Measurements from ENCODE around the gene VPS29.
A peak's percentile ranks its signal among the peaks of the same experiment; 100 is the strongest.
"Not testable (repeated sequence)": the region's sequence is repeated elsewhere in the genome, so short reads cannot be mapped to it uniquely, and the experiment has no call there.

The VPS29 gene

GRCh38 chr12:110501752-110502738, at the start of gene VPS29, which contains the start of gene RAD9B:
VPS29 (minus strand) TSS chr12:110502111; CDS start chr12:110502051, 60 bp downstream.
RAD9B (plus strand) TSS chr12:110502331; CDS start chr12:110502338, 7 bp downstream.
- peak; percentile 86 for DNase-seq (ENCODE audit: low read depth)

- no peak for DNase-seq (ENCODE audit: low read depth)
Measured at GRCh38 chr12:110550981-110551380, 49.1 kb upstream of the VPS29 start.

- DNase-seq (ENCODE audit: low read depth) = no peak
Measured at GRCh38 chr12:110549716-110550115, 47.8 kb upstream of the VPS29 start.

GRCh38 chr12:110548678-110549077, 46.8 kb upstream of the VPS29 start:
- DNase-seq (ENCODE audit: low read depth) = no peak

- no peak for DNase-seq (ENCODE audit: low read depth)
Measured at GRCh38 chr12:110547090-110547489, 45.2 kb upstream of the VPS29 start.

- peak; percentile 85 for DNase-seq (ENCODE audit: low read depth)
Measured at GRCh38 chr12:110546339-110546738, 44.4 kb upstream of the VPS29 start.

GRCh38 chr12:110545812-110546211, 43.9 kb upstream of the VPS29 start:
- no peak for DNase-seq (ENCODE audit: low read depth)

- not testable (repeated sequence) for DNase-seq (ENCODE audit: low read depth)
Measured at GRCh38 chr12:110545259-110545658, 43.3 kb upstream of the VPS29 start.

GRCh38 chr12:110543965-110544364, 42.1 kb upstream of the VPS29 start:
- no peak for DNase-seq (ENCODE audit: low read depth)

- DNase-seq (ENCODE audit: low read depth) = no peak
Measured at GRCh38 chr12:110543252-110543959, 41.5 kb upstream of the VPS29 start.

- no peak for DNase-seq (ENCODE audit: low read depth)
Measured at GRCh38 chr12:110540048-110540447, 38.1 kb upstream of the VPS29 start.

- DNase-seq (ENCODE audit: low read depth) = no peak
Measured at GRCh38 chr12:110538869-110539622, 37.1 kb upstream of the VPS29 start.

GRCh38 chr12:110537605-110538409, 35.9 kb upstream of the VPS29 start:
- no peak for DNase-seq (ENCODE audit: low read depth)

- no peak for DNase-seq (ENCODE audit: low read depth)
Measured at GRCh38 chr12:110536834-110537604, 35.1 kb upstream of the VPS29 start.

- DNase-seq (ENCODE audit: low read depth) = no peak
Measured at GRCh38 chr12:110534811-110535210, 32.9 kb upstream of the VPS29 start.

GRCh38 chr12:110533607-110534006, 31.7 kb upstream of the VPS29 start:
- DNase-seq (ENCODE audit: low read depth) = no peak

- no peak for DNase-seq (ENCODE audit: low read depth)
Measured at GRCh38 chr12:110532644-110533043, 30.7 kb upstream of the VPS29 start.

- DNase-seq (ENCODE audit: low read depth) = no peak
Measured at GRCh38 chr12:110531741-110532333, 29.9 kb upstream of the VPS29 start.

GRCh38 chr12:110530511-110530910, 28.6 kb upstream of the VPS29 start:
- DNase-seq (ENCODE audit: low read depth) = no peak

GRCh38 chr12:110528277-110528839, 26.4 kb upstream of the VPS29 start:
- DNase-seq (ENCODE audit: low read depth) = no peak

Data from GM04503 (cell line).